Testis (tissue), 3 donors: Measurements from ENCODE around the gene PSD2. TPM values are rescaled to one million over a fixed set of nuclear protein-coding genes. Genes with fewer than 3 reads are reported as not detected.

Experiments
- DNase-seq: peaks from one replicate; pipeline ENCODE4 v3.0.0-alpha.2; 2019
- H3K27ac ChIP-seq, 2 donors: fragments of 200-600 bp; sonication (generic); one replicate each; pipeline ENCODE4 v1.5.1; 2019
- H3K27me3 ChIP-seq: fragments of 200-600 bp; sonication (generic); one replicate; pipeline ENCODE4 v1.5.1; 2019
- H3K36me3 ChIP-seq: fragments of 200-600 bp; sonication (generic); one replicate; pipeline ENCODE4 v1.5.1; 2017; ENCODE audit warnings: low read depth; ENCODE audit errors: missing control alignments
- H3K4me1 ChIP-seq: fragments of 200-600 bp; sonication (generic); one replicate; pipeline ENCODE4 v1.5.1; 2019
- H3K4me3 ChIP-seq, 2 donors: fragments of 200-600 bp; sonication (generic); one replicate each; pipeline ENCODE4 v1.5.1; 2017 to 2019
- H3K9me3 ChIP-seq: fragments of 200-600 bp; sonication (generic); one replicate; pipeline ENCODE4 v1.5.1; 2017
- CTCF ChIP-seq, 3 experiments: fragments of 450-650 bp in 2 of 3; fragments of 200-600 bp in 1 of 3; sonication (generic) in 1 of 3; IDR thresholded peaks; one replicate each; pipeline ENCODE4 v1.5.1; 2016 to 2019; ENCODE audit warnings: antibody characterized with exemption in 3 of 3, mild to moderate bottlenecking in 2 of 3, moderate library complexity in 1 of 3
- POLR2A ChIP-seq: fragments of 450-650 bp; IDR thresholded peaks from one replicate; pipeline ENCODE4 v1.6.1; 2017; ENCODE audit warnings: antibody characterized with exemption, mild to moderate bottlenecking, moderate library complexity
- WGBS, 2 donors: methylation state at CpG; one replicate each; pipeline ENCODE4 v1.1.5; 2018; 5-methylcytosine and 5-hydroxymethylcytosine counted together
- intact Hi-C: fragments of 100-400 bp; cut with DNase I; formaldehyde crosslinking; loops from one replicate; pipeline ENCODE4 v1.15.1; 2023; ENCODE audit warnings: low total_unique reads
- polyA plus RNA-seq: library from polyadenylated mRNA; stranded (reverse); fragments of 350-450 nt; fragmentation: Illumina TruSeq; extraction: RNeasy Lipid Tissue Mini Kit (QIAGEN cat#74804); gene quantifications from one replicate; pipeline ENCODE4 v1.2.3, GENCODE V29; 2014; ENCODE audit warnings: low read depth, low replicate concordance; ENCODE audit not compliant: insufficient read depth
- total RNA-seq, 2 donors: library from RNA; depleted of rRNA; stranded (reverse); fragments of >200 nt; gene quantifications; one replicate each; pipeline ENCODE4 v1.2.3, GENCODE V29; 2016

The PSD2 gene
- total and polyA plus RNA-seq, 3 donors from 2014 or later: 1.6 to 2.0 (median 1.9) TPM

DNA sequence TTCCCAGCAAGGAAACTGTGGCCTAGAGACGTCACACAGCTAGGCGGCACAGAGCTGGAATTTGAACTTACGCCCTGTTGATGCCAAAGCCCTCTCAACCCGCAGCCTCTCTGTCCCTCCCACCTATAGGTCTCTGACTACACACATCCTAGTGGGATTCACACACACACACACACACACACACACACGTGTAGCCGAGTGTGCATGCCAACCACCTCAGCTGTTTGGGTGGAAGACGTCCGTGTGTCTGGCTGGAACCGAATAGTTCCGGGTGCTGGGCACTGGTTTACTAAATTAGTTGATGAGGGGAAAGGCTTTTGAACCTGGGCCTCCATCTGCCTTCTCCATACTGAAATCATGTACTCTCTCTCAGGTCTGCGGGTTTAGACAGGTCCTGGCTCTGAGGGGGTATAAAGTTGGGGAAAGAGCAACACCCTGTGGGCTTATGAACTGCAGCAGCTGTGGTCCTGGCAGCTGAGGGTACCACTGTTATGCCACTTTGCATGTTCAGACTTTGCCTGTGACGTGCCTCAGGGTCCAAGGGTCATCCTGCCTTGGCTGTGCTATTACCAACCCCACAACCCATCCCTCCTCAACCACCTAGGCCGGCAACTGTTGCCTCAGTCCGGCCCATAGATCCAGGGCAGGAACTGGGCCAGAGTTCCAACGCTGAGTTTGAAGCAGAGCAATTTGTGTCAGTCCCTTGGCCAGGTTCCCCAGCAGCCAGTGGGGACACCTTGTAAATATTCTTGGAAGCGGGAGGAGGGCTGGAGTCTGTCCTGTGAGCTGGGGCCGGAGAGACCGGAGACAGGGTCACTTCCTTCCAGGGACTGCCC, 50.5 kb downstream of the PSD2 start:
- DNase-seq: peak; percentile 54

GRCh38 chr5:139847091-139847490, 51.5 kb downstream of the PSD2 start:
- peaks cover 7% of the 10 kb centered on the region for H3K4me1 ChIP-seq
- WGBS, 2 donors: 50 to 52% methylated on average over 8 to 10 of the region's 10 CpGs
- no peaks in the 10 kb centered on the region for H3K27me3 ChIP-seq
- H3K27ac ChIP-seq: peak overlapping the region in 1 of 2 donors; percentile 53
- peak overlapping the region in 1 of 2 donors; percentile 43 for H3K4me3 ChIP-seq
- TF ChIP-seq CTCF (IDR thresholded peaks at IDR 0.05) (no peak), POLR2A (no peak)
- intact Hi-C loops: no loop called here
- H3K36me3 ChIP-seq: no peaks in the 10 kb centered on the region
- DNase-seq: no peak
- H3K9me3 ChIP-seq: no peaks in the 10 kb centered on the region

More for the DNA sequence above, 50.5 kb downstream of the PSD2 start:
- Histone ChIP-seq H3K4me3 (no peak overlapping the region), H3K36me3 (no peaks in the 10 kb centered on the region), H3K9me3 (no peaks in the 10 kb centered on the region), H3K27ac (no peak overlapping the region), H3K27me3 (no peaks in the 10 kb centered on the region), H3K4me1 (peaks cover 7% of the 10 kb centered on the region)
- no peak for TF ChIP-seq CTCF (IDR thresholded peaks at IDR 0.05)
- no peak for TF ChIP-seq POLR2A
- 56 to 73% methylated on average over 12 to 18 of the region's 18 CpGs for WGBS, 2 donors
- intact Hi-C loops: no loop called here

GRCh38 chr5:139847790-139848507, 52.3 kb downstream of the PSD2 start:
- intact Hi-C loops: no loop called here

GRCh38 chr5:139848508-139849100, 53.0 kb downstream of the PSD2 start:
- H3K4me1 ChIP-seq: peaks cover 7% of the 10 kb centered on the region
- H3K4me3 ChIP-seq: peak overlapping the region; percentile 34 to 54
- no peaks in the 10 kb centered on the region for H3K9me3 ChIP-seq
- DNase-seq: no peak
- WGBS, 2 donors: 53 to 61% methylated on average over 12 to 42 of the region's 43 CpGs
- no peak for TF ChIP-seq CTCF (IDR thresholded peaks at IDR 0.05)
- TF ChIP-seq POLR2A: no peak
- H3K27ac ChIP-seq: no peak overlapping the region
- intact Hi-C loops: no loop called here
- no peaks in the 10 kb centered on the region for H3K36me3 ChIP-seq
- no peaks in the 10 kb centered on the region for H3K27me3 ChIP-seq

More at GRCh38 chr5:139847790-139848507, 52.3 kb downstream of the PSD2 start:
- Histone ChIP-seq H3K36me3 (no peaks in the 10 kb centered on the region), H3K4me3 (peak overlapping the region; percentile 43 to 54), H3K27ac (peak overlapping the region in 1 of 2 donors; percentile 53), H3K4me1 (peaks cover 7% of the 10 kb centered on the region), H3K27me3 (no peaks in the 10 kb centered on the region), H3K9me3 (no peaks in the 10 kb centered on the region)
- peak; percentile 68 for DNase-seq
- no peak for TF ChIP-seq CTCF (IDR thresholded peaks at IDR 0.05)
- no peak for TF ChIP-seq POLR2A
- 33 to 36% methylated on average over 24 to 105 of the region's 107 CpGs for WGBS, 2 donors
